Measurements from ENCODE around the gene DOCK3.
A peak's percentile ranks its signal among the peaks of the same experiment; 100 is the strongest.
"Not testable (repeated sequence)": the region's sequence is repeated elsewhere in the genome, so short reads cannot be mapped to it uniquely, and the experiment has no call there.

The DOCK3 gene

GRCh38 chr3:50673931-50674330, 796 bp upstream of the DOCK3 start:
- DNase-seq (ENCODE audit: low read depth in 1 of 2, low spot score in 1 of 2): no peak
- in situ Hi-C loops (cut with HindIII; ENCODE audit: low pct_unique_long_range_greater_than_20kb, low sequenced_read_pairs): no loop called here
- no peak for TF ChIP-seq JUND (IDR thresholded peaks at IDR 0.05; ENCODE audit: low read depth)

- peak; percentile 2 to 9 for DNase-seq (ENCODE audit: low read depth in 1 of 2, low spot score in 1 of 2)
- TF ChIP-seq JUND (IDR thresholded peaks at IDR 0.05; ENCODE audit: low read depth): no peak
- in situ Hi-C loops (cut with HindIII; ENCODE audit: low pct_unique_long_range_greater_than_20kb, low sequenced_read_pairs): no loop called here
Observed at GRCh38 chr3:50675179-50676030, 678 bp downstream of the DOCK3 start.

GRCh38 chr3:50676031-50676705, 1.4 kb downstream of the DOCK3 start:
- TF ChIP-seq JUND (IDR thresholded peaks at IDR 0.05; ENCODE audit: low read depth): no peak

GRCh38 chr3:50687127-50687751, 12.5 kb downstream of the DOCK3 start:
- DNase-seq (ENCODE audit: low read depth in 1 of 2, low spot score in 1 of 2): no peak
- in situ Hi-C loops (cut with HindIII; ENCODE audit: low pct_unique_long_range_greater_than_20kb, low sequenced_read_pairs): no loop called here
- no peak for TF ChIP-seq JUND (IDR thresholded peaks at IDR 0.05; ENCODE audit: low read depth)

More at GRCh38 chr3:50676031-50676705, 1.4 kb downstream of the DOCK3 start:
- in situ Hi-C loops (cut with HindIII; ENCODE audit: low pct_unique_long_range_greater_than_20kb, low sequenced_read_pairs): no loop called here
- no peak for DNase-seq (ENCODE audit: low read depth in 1 of 2, low spot score in 1 of 2)

GRCh38 chr3:50687916-50688315, 13.2 kb downstream of the DOCK3 start:
- no peak for DNase-seq (ENCODE audit: low read depth in 1 of 2, low spot score in 1 of 2)
- in situ Hi-C loops (cut with HindIII; ENCODE audit: low pct_unique_long_range_greater_than_20kb, low sequenced_read_pairs): no loop called here
- TF ChIP-seq JUND (IDR thresholded peaks at IDR 0.05; ENCODE audit: low read depth): no peak

GRCh38 chr3:50688602-50689001, 13.9 kb downstream of the DOCK3 start:
- in situ Hi-C loops (cut with HindIII; ENCODE audit: low pct_unique_long_range_greater_than_20kb, low sequenced_read_pairs); DNase-seq (ENCODE audit: low read depth in 1 of 2, low spot score in 1 of 2): not testable (repeated sequence)

GRCh38 chr3:50689558-50689957, 14.8 kb downstream of the DOCK3 start:
- DNase-seq (ENCODE audit: low read depth in 1 of 2, low spot score in 1 of 2): peak in 1 of 2 experiments; percentile 16
- TF ChIP-seq JUND (IDR thresholded peaks at IDR 0.05; ENCODE audit: low read depth): no peak
- in situ Hi-C loops (cut with HindIII; ENCODE audit: low pct_unique_long_range_greater_than_20kb, low sequenced_read_pairs): no loop called here

- TF ChIP-seq JUND (IDR thresholded peaks at IDR 0.05; ENCODE audit: low read depth): no peak
- no peak for DNase-seq (ENCODE audit: low read depth in 1 of 2, low spot score in 1 of 2)
- in situ Hi-C loops (cut with HindIII; ENCODE audit: low pct_unique_long_range_greater_than_20kb, low sequenced_read_pairs): no loop called here
Observed at GRCh38 chr3:50695031-50695430, 20.3 kb downstream of the DOCK3 start.

- TF ChIP-seq JUND (IDR thresholded peaks at IDR 0.05; ENCODE audit: low read depth): no peak
- in situ Hi-C loops (cut with HindIII; ENCODE audit: low pct_unique_long_range_greater_than_20kb, low sequenced_read_pairs): no loop called here
- DNase-seq (ENCODE audit: low read depth in 1 of 2, low spot score in 1 of 2): no peak
Observed at GRCh38 chr3:50696276-50696675, 21.5 kb downstream of the DOCK3 start.

- in situ Hi-C loops (cut with HindIII; ENCODE audit: low pct_unique_long_range_greater_than_20kb, low sequenced_read_pairs): no loop called here
- TF ChIP-seq JUND (IDR thresholded peaks at IDR 0.05; ENCODE audit: low read depth): no peak
- no peak for DNase-seq (ENCODE audit: low read depth in 1 of 2, low spot score in 1 of 2)
Observed at GRCh38 chr3:50698269-50698668, 23.5 kb downstream of the DOCK3 start.

- peak in 1 of 2 experiments; percentile 7 for DNase-seq (ENCODE audit: low read depth in 1 of 2, low spot score in 1 of 2)
- no peak for TF ChIP-seq JUND (IDR thresholded peaks at IDR 0.05; ENCODE audit: low read depth)
- in situ Hi-C loops (cut with HindIII; ENCODE audit: low pct_unique_long_range_greater_than_20kb, low sequenced_read_pairs): no loop called here
Observed at GRCh38 chr3:50708620-50709019, 33.9 kb downstream of the DOCK3 start.

- no peak for DNase-seq (ENCODE audit: low read depth in 1 of 2, low spot score in 1 of 2)
- TF ChIP-seq JUND (IDR thresholded peaks at IDR 0.05; ENCODE audit: low read depth): no peak
- in situ Hi-C loops (cut with HindIII; ENCODE audit: low pct_unique_long_range_greater_than_20kb, low sequenced_read_pairs): no loop called here
Observed at GRCh38 chr3:50714946-50715345, 40.2 kb downstream of the DOCK3 start.

GRCh38 chr3:50724831-50725230, 50.1 kb downstream of the DOCK3 start:
- no peak for DNase-seq (ENCODE audit: low read depth in 1 of 2, low spot score in 1 of 2)
- TF ChIP-seq JUND (IDR thresholded peaks at IDR 0.05; ENCODE audit: low read depth): no peak
- in situ Hi-C loops (cut with HindIII; ENCODE audit: low pct_unique_long_range_greater_than_20kb, low sequenced_read_pairs): no loop called here
